NOMO-1 (cell line): Measurements from ENCODE around the gene VSTM4.

Experiments used
- DNase-seq, 2 experiments: peaks; one replicate each; lab custom pipeline; 2025; ENCODE audit not compliant: unreplicated experiment in 2 of 2; lab: John Stamatoyannopoulos, UW

Gene VSTM4

DNA sequence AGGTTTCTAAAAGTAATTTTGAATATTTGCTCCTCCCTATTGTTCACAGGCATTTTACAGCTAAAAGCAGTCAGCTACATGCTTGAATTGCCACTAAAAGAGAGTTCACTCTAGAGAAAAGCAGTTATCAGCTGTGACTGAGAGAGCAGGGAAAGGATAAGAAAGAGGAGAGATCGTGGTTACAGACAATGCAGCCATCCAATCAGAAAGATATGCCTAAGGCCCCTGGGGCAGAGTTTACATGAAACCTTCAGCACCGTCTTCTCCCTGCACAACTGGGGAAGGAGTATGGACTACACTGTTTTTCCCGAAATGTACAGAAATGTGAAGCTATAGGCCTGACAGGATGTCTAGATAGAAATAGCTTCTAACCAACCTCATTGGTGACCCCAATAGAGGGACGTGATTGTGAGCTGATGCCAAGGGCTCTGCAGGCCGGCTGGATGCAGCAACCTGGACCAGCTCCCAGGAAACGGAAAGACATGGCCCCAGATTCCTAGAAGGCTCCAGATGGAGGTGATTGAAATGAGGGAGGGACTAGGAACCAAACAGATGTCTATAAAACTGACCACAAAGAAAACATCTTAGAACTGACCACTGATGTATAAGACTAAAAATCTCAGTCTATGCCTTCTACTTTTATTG, 3.2 kb upstream of the VSTM4 start:
- no peak for DNase-seq

DNA sequence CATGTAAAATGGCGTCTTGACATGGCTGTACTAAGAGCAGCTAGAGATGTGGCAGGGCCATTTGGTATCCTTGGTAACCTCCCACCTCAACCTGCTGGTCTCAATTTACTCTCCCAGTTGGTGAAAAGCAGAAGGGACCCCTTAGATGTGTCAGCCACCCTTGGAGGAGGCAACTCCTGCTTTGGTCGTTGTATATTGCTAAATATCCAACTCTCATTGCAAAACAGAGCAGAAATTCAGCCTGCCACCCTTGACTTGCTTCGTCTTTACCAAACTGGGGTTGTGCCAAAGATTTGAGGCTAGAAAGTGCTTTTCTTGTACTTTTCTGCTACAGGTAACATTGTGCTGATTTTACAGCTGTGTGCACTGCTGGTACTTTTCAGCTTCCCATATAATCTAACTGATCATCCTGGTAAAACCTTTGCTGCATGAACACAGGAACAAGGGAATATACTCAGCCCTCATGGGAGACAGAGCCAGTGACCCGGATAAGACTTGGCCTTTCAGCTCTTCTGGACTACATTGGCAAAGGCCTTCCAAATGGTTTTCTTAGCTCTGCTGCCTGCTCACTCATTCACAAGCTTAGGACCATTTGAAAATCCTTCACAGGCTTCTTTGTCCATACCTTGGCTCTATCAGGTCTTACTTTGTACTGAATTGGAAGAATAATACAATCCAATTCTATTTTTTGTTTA, 2.2 kb upstream of the VSTM4 start:
- peak in 1 of 2 experiments; percentile 21 for DNase-seq

DNA sequence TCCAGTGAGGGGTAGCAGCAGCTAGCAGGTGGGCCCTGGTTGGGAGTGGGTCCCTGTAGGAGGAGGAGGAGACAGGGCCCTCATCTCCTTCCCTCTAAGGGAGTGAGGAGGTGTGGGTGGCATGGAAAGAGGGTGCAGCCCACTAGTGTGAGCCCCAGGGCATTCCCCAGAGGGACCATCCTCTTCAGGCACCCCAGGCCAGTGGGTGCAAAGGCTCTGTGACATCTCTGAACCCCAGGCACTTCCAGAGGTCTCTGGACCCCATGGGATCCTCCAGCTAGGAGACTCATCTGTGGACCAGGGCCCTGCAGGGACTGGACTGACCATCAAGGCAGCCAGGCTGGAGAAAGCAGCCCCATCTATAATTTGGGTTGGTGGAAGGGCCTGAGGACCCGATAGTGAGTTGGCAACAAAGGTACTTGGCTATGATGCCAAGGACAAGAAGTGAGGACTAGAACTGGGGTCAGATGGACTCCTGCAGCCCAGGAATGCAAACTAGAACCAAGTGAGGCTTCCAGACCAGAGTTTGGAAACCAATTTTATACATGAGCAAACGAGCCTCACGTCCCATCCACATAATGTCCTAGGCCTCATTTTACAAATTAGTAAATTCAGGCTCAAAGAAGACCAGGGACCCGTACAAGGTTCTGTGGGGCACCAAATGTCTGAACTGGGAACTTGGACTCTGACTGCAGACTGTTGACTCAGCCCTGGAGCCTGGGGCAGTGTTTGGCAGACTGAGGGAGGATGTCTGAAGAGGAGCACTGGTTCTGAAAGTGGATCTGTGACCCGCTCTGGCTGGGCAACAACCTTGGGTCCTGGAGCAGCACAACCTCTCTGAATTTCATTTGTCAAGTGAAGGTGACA, 1.4 kb upstream of the VSTM4 start:
- no peak for DNase-seq

DNA sequence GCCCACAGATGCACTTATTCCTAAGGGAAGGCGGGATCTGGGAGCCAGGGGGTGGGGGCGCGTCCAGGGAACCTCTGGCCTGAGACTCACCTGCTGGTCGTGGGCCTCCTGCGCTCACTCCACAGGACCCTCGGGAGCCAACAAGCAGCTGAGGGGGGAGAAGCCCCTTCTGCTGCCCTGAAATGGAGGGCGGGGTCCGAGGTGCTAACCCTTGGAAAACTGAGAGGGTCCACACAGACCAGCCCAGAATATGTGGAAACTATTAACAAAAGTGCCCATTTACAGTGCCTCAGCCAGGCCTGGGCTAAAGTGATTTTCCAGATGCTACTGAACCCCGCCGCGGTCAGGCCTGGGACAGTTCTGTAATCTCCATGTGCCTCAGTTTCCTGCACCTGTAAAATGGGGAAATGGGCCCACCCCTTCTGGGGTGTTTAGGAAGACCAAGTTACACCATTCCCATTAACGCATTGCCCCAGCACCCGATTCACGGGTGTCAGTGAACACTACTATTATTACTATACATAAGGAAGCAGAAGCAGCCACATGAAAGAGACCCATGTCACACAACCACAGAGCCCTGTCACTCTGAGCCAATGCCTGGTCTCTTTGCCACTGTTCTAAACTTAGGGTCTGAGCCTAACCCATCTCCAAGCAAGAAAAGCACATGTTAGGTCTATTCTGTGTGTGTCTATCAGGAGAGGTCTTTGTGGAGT, 630 bp upstream of the VSTM4 start:
- DNase-seq = no peak

DNA sequence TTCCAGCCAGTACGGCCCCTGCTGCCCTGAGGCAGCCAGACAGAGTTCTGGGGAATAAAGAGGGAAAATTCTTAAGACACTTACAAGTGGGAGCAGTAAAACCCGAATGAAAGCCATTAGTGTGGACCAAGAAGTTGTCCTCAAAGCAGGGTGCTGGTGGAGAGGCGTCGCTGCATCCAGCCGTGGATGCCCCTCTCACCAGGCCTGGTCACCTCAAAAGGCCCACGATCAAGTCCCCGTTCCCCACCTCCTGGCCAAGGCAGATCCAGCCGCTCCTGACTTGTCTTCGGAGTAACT, 656 bp downstream of the VSTM4 start:
- no peak for DNase-seq

DNA sequence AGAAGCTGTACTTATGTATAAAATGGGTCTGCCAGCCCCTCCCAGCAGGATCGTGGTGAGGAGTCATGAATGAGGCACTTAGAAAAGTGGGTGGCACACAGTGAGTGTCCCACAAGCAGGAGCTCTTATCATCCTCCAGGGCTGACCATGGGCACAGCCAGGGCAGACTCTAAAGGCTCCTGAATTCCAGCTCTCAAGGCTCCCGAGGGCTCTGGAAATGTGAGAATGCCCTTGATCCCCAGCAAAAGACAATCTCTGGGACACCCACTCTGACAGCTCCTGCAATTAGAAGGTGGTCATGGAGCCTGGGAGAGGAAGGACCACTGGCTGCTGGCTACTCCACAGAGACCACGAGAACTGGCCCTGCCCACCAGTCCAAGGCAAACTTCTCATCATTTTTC, 1.6 kb downstream of the VSTM4 start:
- no peak for DNase-seq

DNA sequence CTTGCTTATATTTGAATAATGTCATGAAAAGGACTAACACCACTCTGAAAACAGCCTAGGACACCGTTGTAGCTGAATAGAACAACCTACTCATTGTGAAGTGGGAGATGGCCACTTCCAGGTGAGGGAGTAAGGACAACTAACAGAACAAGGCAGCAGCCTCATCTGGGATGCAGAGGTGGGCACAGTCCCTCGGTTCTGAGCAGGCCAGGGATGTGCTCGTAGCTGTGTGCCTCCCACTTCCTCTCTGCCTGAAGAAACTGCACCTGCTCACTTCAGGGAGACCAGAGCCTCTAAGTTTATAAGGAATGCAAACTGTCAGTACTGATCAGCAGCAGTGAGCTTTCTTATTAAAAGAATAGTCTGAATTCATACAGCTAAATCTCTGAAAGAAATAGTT, 2.5 kb downstream of the VSTM4 start:
- no peak for DNase-seq

DNA sequence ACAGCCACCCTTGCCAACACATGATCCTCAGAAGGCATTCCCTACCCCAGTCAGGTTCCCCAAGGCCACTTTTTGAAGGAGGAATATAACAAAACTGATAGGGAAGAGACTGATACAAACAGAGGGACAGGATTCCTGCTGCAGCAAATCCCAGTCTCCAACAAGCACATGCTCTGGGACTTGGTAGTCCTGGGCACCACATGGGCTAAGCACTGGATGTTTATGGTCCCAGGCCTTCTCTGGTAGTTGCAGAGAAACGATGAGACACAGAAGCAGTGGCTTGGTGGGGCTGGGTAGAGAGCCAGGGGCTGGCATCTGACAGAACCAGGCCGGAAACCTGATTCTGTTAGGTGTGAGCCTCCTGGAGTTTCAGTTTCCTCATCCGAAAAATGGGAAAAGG, 3.2 kb downstream of the VSTM4 start:
- DNase-seq = no peak

DNA sequence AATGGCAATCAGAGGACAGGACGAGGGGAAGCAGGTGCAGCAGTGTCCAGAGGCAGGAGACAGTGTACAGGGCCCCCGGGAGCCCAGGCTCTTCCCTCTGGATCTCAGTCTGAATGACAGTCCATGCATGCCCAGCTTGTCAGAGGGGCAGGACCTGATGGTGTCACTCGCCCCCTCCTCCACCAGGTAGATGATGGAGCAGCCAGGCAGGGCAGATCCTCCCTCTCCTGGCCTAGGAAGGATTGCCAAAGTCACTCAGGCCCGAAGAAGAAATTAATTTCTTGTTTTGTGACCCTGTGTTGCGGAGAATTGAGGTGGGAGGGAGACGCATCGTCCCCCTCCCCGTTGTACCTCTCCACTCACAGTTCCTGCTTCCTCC, 4.0 kb downstream of the VSTM4 start:
- DNase-seq = no peak

DNA sequence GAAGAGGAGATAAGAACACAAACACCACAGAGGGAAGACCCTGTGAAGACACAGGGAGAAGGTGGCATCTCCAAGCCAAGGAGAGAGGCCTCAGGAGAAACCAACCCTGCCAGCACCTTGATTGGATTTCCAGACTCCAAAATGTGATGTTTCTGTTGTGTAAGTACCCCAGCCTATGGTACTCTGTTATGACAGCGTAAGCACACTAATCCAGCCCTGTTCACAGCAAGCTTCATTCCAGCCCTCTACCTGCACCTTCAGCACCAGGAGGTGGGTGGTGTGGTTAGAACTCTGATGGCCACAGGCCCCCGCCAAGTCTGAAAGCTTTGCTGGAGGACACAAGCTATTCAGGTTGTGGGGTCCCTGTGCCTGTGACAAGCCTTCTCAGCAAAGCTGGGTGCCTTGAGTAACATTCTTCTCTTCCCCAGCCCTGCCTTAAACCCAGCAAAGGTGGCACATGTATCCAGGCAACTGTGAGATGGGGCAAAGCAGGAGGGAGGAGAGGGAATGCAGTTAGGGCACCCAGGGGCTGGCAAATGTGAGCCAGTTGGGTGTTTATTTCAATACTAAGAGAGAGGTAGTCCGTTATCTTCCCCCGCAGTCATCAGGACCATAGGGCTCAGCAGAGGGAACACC, 4.5 kb downstream of the VSTM4 start:
- no peak for DNase-seq

DNA sequence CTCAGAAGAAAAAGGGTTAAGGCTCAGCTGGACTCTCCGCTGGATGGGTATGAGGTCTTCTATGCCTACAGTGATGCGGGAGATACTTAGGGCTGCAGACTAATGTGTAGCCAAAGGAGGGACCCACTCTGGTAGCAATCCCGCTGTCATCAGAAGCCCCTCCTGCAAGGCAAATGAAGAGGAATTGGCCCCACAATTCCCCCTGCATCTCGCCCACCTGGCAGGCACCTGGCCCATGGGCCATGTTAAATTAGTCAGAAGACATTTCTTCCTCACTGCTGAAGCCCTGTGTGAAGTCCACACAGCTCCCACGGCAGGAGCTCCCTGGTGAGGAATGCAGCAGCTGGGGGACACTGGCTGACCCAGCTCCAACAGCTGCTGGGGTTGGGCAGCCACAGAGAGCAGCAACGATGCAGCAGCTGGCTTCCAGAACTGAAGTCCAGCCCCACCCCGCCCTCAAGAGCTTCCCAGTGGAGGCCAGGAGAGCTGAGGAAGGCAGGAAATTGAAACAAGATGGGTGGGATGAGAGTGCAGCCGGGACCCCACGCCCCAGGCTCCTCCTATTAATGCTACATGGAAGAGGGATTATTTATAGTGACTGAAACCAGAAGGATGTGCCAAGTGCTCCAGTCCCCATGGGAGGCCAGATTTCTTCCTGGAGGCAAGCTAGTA, 5.5 kb downstream of the VSTM4 start:
- DNase-seq = no peak

DNA sequence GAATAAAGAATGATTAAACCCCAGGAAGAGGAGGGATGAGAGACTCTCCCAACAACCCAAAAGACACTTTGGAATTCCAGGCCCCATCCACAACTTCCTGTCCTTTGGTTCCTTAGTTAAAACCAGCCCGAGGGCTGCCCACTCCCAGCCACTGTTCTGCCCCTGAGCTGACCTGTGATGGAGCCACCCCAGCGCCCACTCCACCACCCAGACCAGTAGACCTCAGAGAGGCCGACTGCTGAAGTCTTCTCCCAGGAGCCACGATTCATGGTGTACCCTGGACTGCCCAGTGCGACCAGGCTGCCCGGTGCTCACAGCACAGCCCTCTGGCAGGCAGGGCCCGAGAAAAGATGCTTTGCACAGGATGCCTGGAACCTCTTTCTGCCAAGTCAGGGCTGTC, 6.7 kb downstream of the VSTM4 start:
- no peak for DNase-seq

DNA sequence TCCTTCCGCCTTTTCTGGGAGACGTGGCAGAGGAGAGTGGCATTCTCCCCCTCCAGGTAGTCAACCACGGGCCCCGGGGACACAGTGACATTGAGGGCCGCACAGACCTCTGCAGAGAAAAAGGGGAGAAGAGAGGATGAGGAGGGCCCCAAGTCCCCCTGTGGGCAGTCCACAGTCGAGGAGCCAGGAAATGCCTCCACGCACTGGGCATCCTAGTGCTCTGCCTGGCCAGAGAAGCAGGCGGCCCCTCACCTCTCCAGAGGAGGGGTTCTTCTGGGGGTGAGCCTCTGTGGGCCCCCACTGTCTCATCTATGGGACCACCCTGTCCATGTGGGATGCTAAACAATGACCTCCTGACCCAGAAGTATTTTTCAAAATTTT, 7.4 kb downstream of the VSTM4 start:
- no peak for DNase-seq

DNA sequence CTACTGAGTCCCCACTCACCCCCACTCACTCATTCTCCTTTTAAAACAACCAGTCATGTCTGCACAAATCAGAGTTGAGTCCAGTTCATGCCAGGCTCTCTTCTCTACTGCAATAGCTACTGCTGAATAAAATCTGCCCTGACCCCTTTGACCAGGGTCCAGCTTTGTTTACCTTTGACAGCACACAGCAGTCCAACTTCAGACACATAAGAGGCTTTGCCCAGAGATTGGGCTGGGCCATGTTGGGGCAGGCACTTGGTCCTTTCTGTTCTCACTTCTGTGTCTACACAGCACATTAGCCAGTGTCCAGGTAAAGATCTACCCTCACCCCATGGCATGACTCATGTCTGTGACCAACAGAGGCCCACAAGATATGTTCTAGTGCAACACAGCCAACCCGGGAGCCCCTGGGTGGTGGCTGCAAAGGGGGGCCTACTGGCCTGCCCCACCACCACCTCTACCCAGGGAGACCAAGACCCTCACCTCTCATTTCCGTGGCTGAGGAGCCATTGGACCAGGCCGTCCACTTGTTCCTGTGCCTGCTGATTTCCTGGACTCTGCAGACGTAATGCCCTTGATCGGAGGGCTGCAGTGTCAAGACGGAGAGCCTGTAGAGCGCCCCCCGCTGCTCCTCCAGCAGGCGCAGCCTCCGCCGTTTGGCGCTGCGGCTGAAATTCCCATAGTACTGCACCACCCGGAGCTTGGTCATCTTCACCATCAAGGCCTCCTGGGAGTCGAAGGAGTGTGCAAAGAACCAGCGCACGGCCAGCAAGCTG, 8.0 kb downstream of the VSTM4 start:
- DNase-seq = no peak

DNA sequence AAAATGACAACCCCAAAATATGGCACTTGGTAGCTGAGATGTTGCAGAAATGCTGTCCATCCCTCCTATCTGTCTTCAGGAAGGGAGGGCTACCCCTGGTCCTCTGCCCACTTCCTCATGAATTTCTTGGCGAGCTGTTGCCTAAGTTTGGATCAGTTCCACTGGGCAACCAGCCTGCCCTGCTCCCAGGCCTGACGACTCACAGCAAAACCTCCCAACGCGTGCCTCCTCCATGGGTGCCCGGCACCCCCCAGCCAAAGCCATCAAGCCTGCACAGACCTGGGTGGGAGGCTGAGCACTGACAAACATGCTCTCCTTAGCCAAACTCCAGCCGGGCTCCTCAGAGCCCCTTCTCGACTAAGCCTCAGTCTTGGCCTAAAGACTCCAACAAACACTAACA, 8.9 kb downstream of the VSTM4 start:
- DNase-seq = no peak

DNA sequence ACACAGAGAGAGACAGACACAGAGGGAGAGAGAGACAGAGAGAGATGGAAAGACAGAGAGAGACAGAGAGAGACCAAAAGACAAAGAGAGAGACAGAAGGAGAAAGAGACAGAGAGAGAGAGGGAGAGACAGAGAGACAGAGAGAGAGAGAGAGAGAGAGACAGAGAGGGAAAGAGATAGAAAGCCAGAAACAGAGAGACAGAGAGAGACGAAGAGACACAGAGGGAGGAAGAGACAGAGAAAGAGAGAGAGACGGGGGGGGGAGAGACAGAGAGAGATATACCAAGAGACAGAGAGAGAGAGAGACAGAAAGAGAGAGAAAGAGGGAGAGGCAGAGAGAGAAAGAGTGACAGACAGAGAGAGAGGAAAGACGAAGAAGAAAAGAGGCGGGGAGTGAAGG, 10.2 kb downstream of the VSTM4 start:
- no peak for DNase-seq

DNA sequence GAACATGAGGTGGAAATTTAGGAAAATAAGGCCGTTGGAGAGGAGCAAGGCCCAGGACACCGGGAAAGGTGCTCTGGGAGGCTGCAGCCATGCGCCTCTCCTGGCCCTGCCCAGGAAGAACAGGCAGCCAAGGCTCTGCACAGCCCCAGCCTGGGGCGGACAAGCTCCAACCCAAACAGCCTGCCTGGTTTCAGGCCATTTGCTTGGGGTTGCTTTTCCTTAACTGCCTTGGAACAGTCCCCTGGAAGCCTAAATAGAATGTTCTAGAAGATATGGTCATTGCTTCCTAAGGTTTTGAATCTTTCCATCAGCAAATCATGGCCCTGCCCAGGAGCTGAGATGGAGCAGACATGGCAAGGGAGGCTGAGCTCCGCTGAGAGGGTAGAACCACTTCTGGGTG, 11.0 kb downstream of the VSTM4 start:
- no peak for DNase-seq

DNA sequence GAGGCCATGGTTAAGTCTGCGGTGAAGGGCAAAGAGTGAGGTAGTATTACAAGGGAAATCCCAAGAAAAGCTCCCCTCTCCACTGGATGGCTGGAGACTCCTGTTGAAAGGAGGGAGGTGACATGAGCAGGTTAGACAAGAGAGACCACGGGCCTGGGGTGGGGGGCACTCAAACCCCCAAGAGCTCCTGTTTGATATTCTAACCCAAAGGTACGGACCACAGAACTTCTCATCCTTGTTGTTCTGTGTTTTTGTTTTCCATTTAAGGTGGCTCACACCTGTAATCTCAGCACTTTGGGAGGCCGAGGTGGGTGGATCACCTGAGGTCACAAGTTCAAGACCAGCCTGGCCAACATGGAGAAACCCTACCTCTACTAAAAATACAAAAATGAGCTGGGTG, 11.6 kb downstream of the VSTM4 start:
- DNase-seq = no peak

DNA sequence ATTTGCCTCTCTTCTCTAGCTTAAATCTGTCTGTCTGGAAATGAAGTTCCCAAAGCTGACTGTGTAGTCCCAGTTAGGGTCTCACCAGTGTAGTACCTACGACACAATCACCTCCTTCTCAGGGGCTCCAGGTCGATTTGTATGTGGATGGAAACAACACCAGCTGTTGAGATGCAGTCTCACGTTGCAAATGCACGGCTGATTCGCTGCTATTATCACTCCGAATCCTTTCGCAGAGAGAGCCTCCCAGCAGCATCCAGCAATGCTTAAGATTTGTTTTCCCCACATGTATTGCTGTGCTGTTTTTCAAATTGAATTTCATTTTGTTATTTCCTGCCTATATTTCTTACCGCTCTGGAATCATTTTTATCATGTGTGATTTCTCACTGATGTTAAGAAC, 16.3 kb downstream of the VSTM4 start:
- no peak for DNase-seq
